Measurements from ENCODE around the gene GMPPA. TPM values are rescaled to one million over a fixed set of nuclear protein-coding genes. Genes with fewer than 3 reads are reported as not detected.

GMPPA gene
- total RNA-seq, 1 experiment from 2014 or later = 47.6 TPM

Other genes with a start within 250 kb of the GMPPA start
- gene TUBA4B, start 245.6 kb upstream of the GMPPA start, total RNA-seq (2014; rRNA removed; shearing (Covaris generic)) = not detected in 2 replicates
- 65.0 and 79.9 TPM in 2 replicates for gene TUBA4A, start 245.0 kb upstream of the GMPPA start, total RNA-seq (2014; rRNA removed; shearing (Covaris generic))
- 19.9 and 20.2 TPM in 2 replicates for gene DNAJB2, start 219.5 kb upstream of the GMPPA start, total RNA-seq (2014; rRNA removed; shearing (Covaris generic))
- gene PTPRN, start 189.5 kb upstream of the GMPPA start, total RNA-seq (2014; rRNA removed; shearing (Covaris generic)) = 0.21 and 1.3 TPM in 2 replicates
- not detected in 2 replicates for gene RESP18, start 166.1 kb upstream of the GMPPA start, total RNA-seq (2014; rRNA removed; shearing (Covaris generic))
- 72.1 and 94.6 TPM in 2 replicates for gene DNPEP, start 111.0 kb upstream of the GMPPA start, total RNA-seq (2014; rRNA removed; shearing (Covaris generic))
- gene DES, start 80.5 kb upstream of the GMPPA start, total RNA-seq (2014; rRNA removed; shearing (Covaris generic)) = 0.17 and 0.77 TPM in 2 replicates
- gene SPEG, start 64.0 kb upstream of the GMPPA start, total RNA-seq (2014; rRNA removed; shearing (Covaris generic)) = 4.9 and 18.4 TPM in 2 replicates
- gene ASIC4, start 15.6 kb downstream of the GMPPA start, total RNA-seq (2014; rRNA removed; shearing (Covaris generic)) = 0.42 TPM in 1 of 2 replicates, not detected in the other
- 51.1 and 69.0 TPM in 2 replicates for gene CHPF, start 44.9 kb downstream of the GMPPA start, total RNA-seq (2014; rRNA removed; shearing (Covaris generic))
- gene TMEM198, start 45.1 kb downstream of the GMPPA start, total RNA-seq (2014; rRNA removed; shearing (Covaris generic)) = 2.4 and 2.5 TPM in 2 replicates
- 45.3 and 58.2 TPM in 2 replicates for gene OBSL1, start 72.6 kb downstream of the GMPPA start, total RNA-seq (2014; rRNA removed; shearing (Covaris generic))
- 0.36 and 0.80 TPM in 2 replicates for gene INHA, start 73.4 kb downstream of the GMPPA start, total RNA-seq (2014; rRNA removed; shearing (Covaris generic))
- 14.0 and 16.9 TPM in 2 replicates for gene STK11IP, start 99.0 kb downstream of the GMPPA start, total RNA-seq (2014; rRNA removed; shearing (Covaris generic))
- gene SLC4A3, start 128.7 kb downstream of the GMPPA start, total RNA-seq (2014; rRNA removed; shearing (Covaris generic)) = 2.3 and 2.4 TPM in 2 replicates